Body of pancreas (tissue), 4 donors: ENCODE data around the gene RPS21. TPM values are rescaled to one million over a fixed set of nuclear protein-coding genes. Genes with fewer than 3 reads are reported as not detected.

Experiments used
- ATAC-seq: fragments of 150-250 bp; one replicate; pipeline ENCODE4 v1.9.1; 2016
- DNase-seq, 4 donors: peaks; one replicate each; pipeline ENCODE4 v3.0.0-alpha.2; 2019
- H3K27ac ChIP-seq, 4 donors: fragments of 200-600 bp; sonication (generic); 1 replicate in 3 of 4; 2 replicates in 1 of 4; pipeline versions ENCODE4 v1.5.1 to v1.6.1; 2016 to 2019; ENCODE audit warnings: mild to moderate bottlenecking in 1 of 4, mixed read lengths in 1 of 4, moderate library complexity in 1 of 4
- H3K27me3 ChIP-seq, 2 donors: fragments of 200-600 bp; sonication (generic); one replicate each; pipeline ENCODE4 v1.6.0; 2016; ENCODE audit warnings: mild to moderate bottlenecking in 1 of 2
- H3K36me3 ChIP-seq, 2 donors: fragments of 200-600 bp; sonication (generic); replicated peaks in 1 of 2; 2 replicates each; pipeline ENCODE4 v1.5.1; 2016; ENCODE audit warnings: low read depth in 2 of 2; ENCODE audit not compliant: insufficient read depth in 1 of 2
- H3K4me1 ChIP-seq: fragments of 200-600 bp; sonication (generic); one replicate; pipeline ENCODE4 v1.6.0; 2016
- H3K4me3 ChIP-seq, 2 donors: fragments of 200-600 bp; sonication (generic); 1 replicate in 1 of 2; 2 replicates in 1 of 2; pipeline ENCODE4 v1.5.1; 2016 to 2019
- H3K9me3 ChIP-seq, 3 donors: fragments of 200-600 bp; sonication (generic); 1 replicate in 2 of 3; 2 replicates in 1 of 3; pipeline ENCODE4 v1.5.1; 2016
- CTCF ChIP-seq, 7 experiments: fragments of 450-650 bp in 4 of 7; fragments of 200-600 bp in 3 of 7; sonication (generic) in 3 of 7; IDR thresholded peaks; one replicate each; pipeline ENCODE4 v1.5.1; 2016 to 2019; ENCODE audit warnings: antibody characterized with exemption in 7 of 7
- POLR2A ChIP-seq, 3 donors: fragments of 450-650 bp; IDR thresholded peaks; one replicate each; pipeline ENCODE4 v1.6.1; 2016; ENCODE audit warnings: antibody characterized with exemption in 3 of 3, mild to moderate bottlenecking in 2 of 3
- WGBS, 2 donors: methylation state at CpG; one replicate each; pipeline ENCODE4 v1.1.5; 2017; 5-methylcytosine and 5-hydroxymethylcytosine counted together
- intact Hi-C: fragments of 100-400 bp; cut with DNase I; formaldehyde crosslinking; loops from one replicate; pipeline ENCODE4 v1.15.1; 2023
- total RNA-seq, 2 donors: library from RNA; depleted of rRNA; stranded (reverse); fragments of >200 nt; gene quantifications; one replicate each; pipeline ENCODE4 v1.1.0, GENCODE V29; 2016

The RPS21 gene
- total RNA-seq, 2 donors from 2014 or later, result 654 to 656 TPM

GRCh38 chr20:62378215-62378614 is 8.7 kb upstream of the RPS21 start:
- TF ChIP-seq POLR2A (IDR thresholded peaks at IDR 0.05), result no peak
- no peaks in the 10 kb centered on the region for H3K27me3 ChIP-seq
- intact Hi-C loops, result no loop called here
- no peaks in the 10 kb centered on the region for H3K36me3 ChIP-seq
- ATAC-seq (no peak), DNase-seq (no peak)
- H3K4me1 ChIP-seq, result peaks cover 48% of the 10 kb centered on the region
- H3K4me3 ChIP-seq, result no peak overlapping the region
- 76 to 91% methylated on average over 12 to 21 of the region's 22 CpGs for WGBS, 2 donors
- H3K9me3 ChIP-seq, result no peaks in the 10 kb centered on the region
- peak overlapping the region in 3 of 4 donors; percentile 15 to 82 (median 75) for H3K27ac ChIP-seq

DNA sequence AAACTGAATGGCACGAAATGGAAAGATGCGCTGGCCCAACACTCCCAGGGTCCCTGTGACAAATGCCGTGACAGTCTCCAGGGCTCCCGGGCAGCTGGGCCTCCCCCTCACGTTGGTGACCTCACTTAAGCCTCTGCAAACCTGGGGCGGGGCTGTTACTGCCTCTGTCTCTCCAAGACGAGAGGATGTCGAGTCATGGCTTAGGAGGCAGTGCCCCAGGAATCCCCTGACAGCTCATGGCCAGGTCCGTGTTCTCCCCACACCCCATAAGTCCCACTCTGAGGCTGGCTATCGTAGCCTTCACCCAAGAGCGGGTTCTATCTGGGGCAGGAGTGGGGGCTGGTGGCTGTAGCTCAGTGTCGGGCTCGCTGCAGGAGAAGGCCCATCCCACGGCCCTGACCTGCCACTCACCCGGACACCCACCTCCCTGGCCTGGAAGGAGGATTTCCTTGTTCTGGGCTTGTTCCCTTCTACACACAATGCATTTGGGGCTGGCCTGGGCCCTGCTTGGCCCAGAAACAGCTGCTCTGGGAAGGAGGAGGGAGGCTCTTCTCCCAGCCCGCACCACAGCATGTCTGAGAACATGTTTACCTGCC is 5.6 kb upstream of the RPS21 start:
- TF ChIP-seq POLR2A (IDR thresholded peaks at IDR 0.05), result no peak
- TF ChIP-seq CTCF (IDR thresholded peaks at IDR 0.05), result no peak
- intact Hi-C loops, result loop anchor here (5.0 kb wide), 1 partner anchor 74 kb away; no protein-coding TSS in a partner anchor
- H3K27me3 ChIP-seq, result no peaks in the 10 kb centered on the region
- WGBS, 2 donors, result 68 to 77% methylated on average over 10 to 16 of the region's 16 CpGs
- ATAC-seq (no peak), DNase-seq (peak in 1 of 4 donors; percentile 13)
- H3K4me3 ChIP-seq, result no peak overlapping the region
- no peaks in the 10 kb centered on the region for H3K36me3 ChIP-seq
- H3K27ac ChIP-seq, result peak overlapping the region in 2 of 4 donors; percentile 41 to 56
- peaks cover 40% of the 10 kb centered on the region for H3K4me1 ChIP-seq
- H3K9me3 ChIP-seq, result no peaks in the 10 kb centered on the region

DNA sequence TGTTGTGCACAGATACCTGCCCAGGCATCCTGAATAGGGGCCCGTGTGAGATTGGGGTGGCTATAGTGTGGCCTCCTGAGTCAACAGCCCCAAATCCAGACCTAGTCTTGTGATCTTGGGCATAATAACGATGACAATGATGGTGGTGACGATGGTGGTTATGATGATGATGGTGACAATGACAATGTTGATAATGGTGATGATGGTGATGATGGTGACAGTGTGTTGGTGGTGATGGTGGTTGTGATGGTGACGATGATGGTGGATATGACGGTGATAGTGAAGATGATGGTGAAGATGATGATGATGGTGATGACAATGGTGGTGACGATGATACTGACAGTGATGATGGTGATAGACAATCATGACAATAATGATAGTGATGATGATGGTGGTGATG is 5.1 kb upstream of the RPS21 start:
- TF ChIP-seq POLR2A (IDR thresholded peaks at IDR 0.05), result no peak
- peaks cover 34% of the 10 kb centered on the region for H3K4me1 ChIP-seq
- 93 to 94% methylated on average over 6 of the region's 6 CpGs for WGBS, 2 donors
- H3K27me3 ChIP-seq, result no peaks in the 10 kb centered on the region
- intact Hi-C loops, result loop anchor here (5.0 kb wide), 1 partner anchor 75 kb away; no protein-coding TSS in a partner anchor
- no peak overlapping the region for H3K27ac ChIP-seq
- ATAC-seq (no peak), DNase-seq (no peak)
- no peaks in the 10 kb centered on the region for H3K36me3 ChIP-seq
- no peak overlapping the region for H3K4me3 ChIP-seq
- H3K9me3 ChIP-seq, result no peaks in the 10 kb centered on the region

GRCh38 chr20:62382306-62383198 is 4.4 kb upstream of the RPS21 start:
- TF ChIP-seq CTCF (IDR thresholded peaks at IDR 0.05), result peak; percentile 86 to 95 (median 91)
- no peak for TF ChIP-seq POLR2A (IDR thresholded peaks at IDR 0.05)
- DNase-seq, result peak; percentile 86 to 91 (median 86)
- Histone ChIP-seq H3K27ac (peak overlapping the region in 1 of 4 donors; percentile 28), H3K27me3 (no peaks in the 10 kb centered on the region), H3K4me1 (peaks cover 29% of the 10 kb centered on the region), H3K36me3 (no peaks in the 10 kb centered on the region), H3K9me3 (no peaks in the 10 kb centered on the region), H3K4me3 (no peak overlapping the region)
- ATAC-seq, result peak; percentile 74
- 40 to 49% methylated on average over 9 to 17 of the region's 18 CpGs for WGBS, 2 donors
- intact Hi-C loops, result loop anchor here (5.0 kb wide), 1 partner anchor 75 kb away; no protein-coding TSS in a partner anchor

GRCh38 chr20:62387219-62387913 is 463 bp downstream of the RPS21 start:
- intact Hi-C loops, result no loop called here
- no peak for ATAC-seq

More at GRCh38 chr20:62387219-62387913, 463 bp downstream of the RPS21 start:
- Histone ChIP-seq H3K36me3 (peaks cover 0 to 8% of the 10 kb centered on the region in 2 donors), H3K27ac (peak overlapping the region; percentile 88 to 97 (median 90)), H3K27me3 (no peaks in the 10 kb centered on the region), H3K9me3 (no peaks in the 10 kb centered on the region), H3K4me3 (peak overlapping the region; percentile 84 to 89), H3K4me1 (peaks cover 27% of the 10 kb centered on the region)
- TF ChIP-seq POLR2A (IDR thresholded peaks at IDR 0.05) (no peak), CTCF (IDR thresholded peaks at IDR 0.05) (no peak)
- no peak for DNase-seq
- WGBS, 2 donors, result 1% methylated on average over 31 to 47 of the region's 47 CpGs
